K562 (cell line): ENCODE results near the gene PDE9A.
A peak's percentile ranks its signal among the peaks of the same experiment; 100 is the strongest.

Source experiments
- CTCF ChIP-seq, 3 experiments: IDR thresholded peaks in 2 of 3; conservative IDR thresholded peaks in 1 of 3; 2 replicates each; pipeline ENCODE4 v1.5.1; 2011 to 2012; ENCODE audit warnings: low read length in 3 of 3, mild to moderate bottlenecking in 3 of 3, control low read depth in 2 of 3, improper control_type of control experiment in 1 of 3, inconsistent platforms in 1 of 3, low read depth in 1 of 3, mixed read lengths in 1 of 3, moderate library complexity in 1 of 3; ENCODE audit not compliant: insufficient read depth in 2 of 3
- JUND ChIP-seq, 2 experiments: IDR thresholded peaks; 2 replicates in 1 of 2; 3 replicates in 1 of 2; pipeline ENCODE4 v1.6.1; 2011; ENCODE audit warnings: borderline replicate concordance in 2 of 2, low read depth in 2 of 2, low read length in 2 of 2, improper control_type of control experiment in 1 of 2, missing biosample characterization in 1 of 2, missing genetic modification characterization in 1 of 2, missing genetic modification reagents in 1 of 2
- MXI1 ChIP-seq: IDR thresholded peaks from 2 replicates; pipeline ENCODE4 v1.6.1; 2011; ENCODE audit warnings: low read depth, mild to moderate bottlenecking, improper control_type of control experiment, low read length
- MYC ChIP-seq, 2 experiments: fragments of 250-450 bp in 1 of 2; sonication (Bioruptor Pico) in 1 of 2; IDR thresholded peaks; 2 replicates each; pipeline versions ENCODE4 v1.5.1 to v1.6.1; 2012 to 2021; ENCODE audit warnings: low read depth in 2 of 2, borderline replicate concordance in 1 of 2, improper control_type of control experiment in 1 of 2, low read length in 1 of 2, mild to moderate bottlenecking in 1 of 2, moderate library complexity in 1 of 2
- NFIC ChIP-seq: fragments of 450-650 bp; IDR thresholded peaks from 2 replicates; pipeline ENCODE4 v1.6.1; 2017; ENCODE audit warnings: mild to moderate bottlenecking, inconsistent platforms
- PHF21A ChIP-seq: fragments of 450-650 bp; IDR thresholded peaks from 2 replicates; pipeline ENCODE4 v1.6.1; 2017; ENCODE audit warnings: low read depth, borderline replicate concordance
- POLR2A ChIP-seq: fragments of 450-650 bp; conservative IDR thresholded peaks from 2 replicates; pipeline ENCODE4 v1.6.1; 2016
- SP1 ChIP-seq: sonication (generic); formaldehyde crosslinking; IDR thresholded peaks from 2 replicates; pipeline ENCODE4 v1.8.1; 2022; ENCODE audit warnings: mild to moderate bottlenecking, missing genetic modification reagents
- TAF7 ChIP-seq: fragments of 450-650 bp; IDR thresholded peaks from 2 replicates; pipeline ENCODE4 v1.6.1; 2016; ENCODE audit warnings: missing genetic modification characterization, missing compliant biosample characterization
- TBP ChIP-seq: optimal IDR thresholded peaks from 2 replicates; pipeline ENCODE3; 2011; ENCODE audit warnings: low read depth, low read length, improper control_type of control experiment
- U2AF1 ChIP-seq: fragments of 200-400 bp; formaldehyde crosslinking; optimal IDR thresholded peaks from 2 replicates; pipeline ENCODE3; 2017; ENCODE audit warnings: mild to moderate bottlenecking, low read depth, low read length, moderate library complexity
- ZNF239 ChIP-seq: fragments of 250-450 bp; sonication (Bioruptor Pico); IDR thresholded peaks from 2 replicates; pipeline ENCODE4 v1.4.0; 2020; ENCODE audit warnings: mild to moderate bottlenecking

GRCh38 chr21:42818328-42818749 lies 164.9 kb downstream of the PDE9A start:
- TF ChIP-seq MYC (IDR thresholded peaks at IDR 0.05; ENCODE audit: low read depth, low read length) (no peak), MYC (CRISPR knock-in tag; IDR thresholded peaks at IDR 0.05; ENCODE audit: borderline replicate concordance, low read depth) (no peak), SP1 (CRISPR knock-in tag) (no peak), JUND (IDR thresholded peaks at IDR 0.05; ENCODE audit: borderline replicate concordance, low read depth, low read length) (no peak), JUND (tag; IDR thresholded peaks at IDR 0.05; ENCODE audit: borderline replicate concordance, low read depth, low read length) (no peak), MXI1 (no peak), POLR2A (no peak), PHF21A (no peak), TBP (no peak), ZNF239 (no peak), U2AF1 (no peak), CTCF (IDR thresholded peaks at IDR 0.05 in 2 of 3, conservative IDR thresholded peaks at IDR 0.05 in 1 of 3; ENCODE audit: insufficient read depth in 2 of 3, low read depth in 1 of 3, low read length in 3 of 3) (peak; percentile 86 to 95 (median 91)), NFIC (no peak), TAF7 (tag) (no peak)
